ENCODE data around the gene ABHD14A. TPM values are rescaled to one million over a fixed set of nuclear protein-coding genes. Genes with fewer than 3 reads are reported as not detected.
A peak's percentile ranks its signal among the peaks of the same experiment; 100 is the strongest.

Gene ABHD14A
- total RNA-seq, 4 donors from 2014 or later, result 10.0 to 22.3 (median 15.8) TPM

DNA sequence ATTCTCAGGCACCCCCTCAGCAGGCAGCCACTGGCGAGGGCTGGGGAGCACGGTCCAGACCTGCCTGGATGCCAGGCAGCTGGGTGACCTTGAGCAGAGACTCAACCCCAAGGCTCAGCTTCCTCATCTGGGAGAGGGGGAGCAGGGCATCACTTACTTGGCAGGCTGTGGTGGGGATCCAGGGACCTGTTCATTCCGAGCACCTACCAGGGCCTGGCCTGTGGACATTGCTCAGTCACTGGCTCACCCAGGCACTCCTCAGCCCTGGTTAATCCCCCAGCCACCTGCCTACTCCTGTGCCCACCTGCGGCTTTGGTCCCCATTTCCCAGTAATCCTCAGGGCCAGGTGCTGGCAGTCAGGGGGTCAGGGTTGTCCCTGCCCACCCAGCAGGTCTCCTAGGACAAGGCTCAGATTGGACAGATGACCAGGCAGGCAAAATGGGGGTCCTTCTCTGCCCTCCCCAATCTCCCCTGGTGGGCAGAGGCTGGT lies 30.1 kb downstream of the ABHD14A start:
- Histone ChIP-seq H3K27ac (replicated peaks in 1 of 4) (peak overlapping the region; percentile 16 to 39 (median 31)), H3K9me3 (no peaks in the 10 kb centered on the region), H3K4me1 (peaks cover 27 to 34% (median 32%) of the 10 kb centered on the region in 4 donors), H3K27me3 (peaks cover 0 to 8% (median 0%) of the 10 kb centered on the region in 4 donors), H3K4me3 (no peak overlapping the region), H3K36me3 (no peaks in the 10 kb centered on the region)
- intact Hi-C loops (cut with DNase I), result loop anchor here (2.0 to 10.0 kb wide), 2 partner anchors 50 to 340 kb away; no protein-coding TSS in a partner anchor
- WGBS, result 100% methylated on average over 1 of the region's 4 CpGs
- DNase-seq (ENCODE audit: extremely low spot score), result no peak
- TF ChIP-seq EP300 (IDR thresholded peaks at IDR 0.05) (no peak), POLR2A (IDR thresholded peaks at IDR 0.05; ENCODE audit: low read depth) (no peak), POLR2AphosphoS5 (IDR thresholded peaks at IDR 0.05) (no peak)
- TF ChIP-seq, protein P1, sequence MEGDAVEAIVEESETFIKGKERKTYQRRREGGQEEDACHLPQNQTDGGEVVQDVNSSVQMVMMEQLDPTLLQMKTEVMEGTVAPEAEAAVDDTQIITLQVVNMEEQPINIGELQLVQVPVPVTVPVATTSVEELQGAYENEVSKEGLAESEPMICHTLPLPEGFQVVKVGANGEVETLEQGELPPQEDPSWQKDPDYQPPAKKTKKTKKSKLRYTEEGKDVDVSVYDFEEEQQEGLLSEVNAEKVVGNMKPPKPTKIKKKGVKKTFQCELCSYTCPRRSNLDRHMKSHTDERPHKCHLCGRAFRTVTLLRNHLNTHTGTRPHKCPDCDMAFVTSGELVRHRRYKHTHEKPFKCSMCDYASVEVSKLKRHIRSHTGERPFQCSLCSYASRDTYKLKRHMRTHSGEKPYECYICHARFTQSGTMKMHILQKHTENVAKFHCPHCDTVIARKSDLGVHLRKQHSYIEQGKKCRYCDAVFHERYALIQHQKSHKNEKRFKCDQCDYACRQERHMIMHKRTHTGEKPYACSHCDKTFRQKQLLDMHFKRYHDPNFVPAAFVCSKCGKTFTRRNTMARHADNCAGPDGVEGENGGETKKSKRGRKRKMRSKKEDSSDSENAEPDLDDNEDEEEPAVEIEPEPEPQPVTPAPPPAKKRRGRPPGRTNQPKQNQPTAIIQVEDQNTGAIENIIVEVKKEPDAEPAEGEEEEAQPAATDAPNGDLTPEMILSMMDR (IDR thresholded peaks at IDR 0.05), result no peak

DNA sequence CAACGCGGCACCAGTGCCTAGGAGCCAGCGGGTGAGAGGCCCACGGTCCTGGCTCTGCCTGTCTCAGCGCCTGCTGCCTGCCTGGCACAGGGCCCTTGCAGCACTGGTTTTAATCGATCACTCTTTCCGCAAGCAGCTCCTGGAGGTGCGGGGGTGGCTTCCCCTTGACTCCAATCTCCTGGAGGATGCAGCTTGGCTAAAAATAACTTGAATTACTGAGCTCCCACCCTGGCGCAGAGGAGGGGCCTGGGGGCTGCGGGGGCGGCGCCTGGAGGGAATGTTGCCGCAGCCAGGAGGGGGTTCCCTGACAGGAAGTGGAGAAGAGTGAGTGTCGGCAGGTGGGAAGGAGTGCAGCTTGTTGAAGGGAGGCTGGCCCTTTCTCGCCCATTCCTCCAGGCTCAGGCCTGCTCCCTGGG lies 30.7 kb downstream of the ABHD14A start:
- Histone ChIP-seq H3K36me3 (no peaks in the 10 kb centered on the region), H3K9me3 (no peaks in the 10 kb centered on the region), H3K4me3 (peak overlapping the region in 1 of 4 donors; percentile 1), H3K27ac (replicated peaks in 1 of 4) (peak overlapping the region; percentile 16 to 39 (median 31)), H3K4me1 (peaks cover 27 to 34% (median 32%) of the 10 kb centered on the region in 4 donors), H3K27me3 (peaks cover 0 to 4% (median 0%) of the 10 kb centered on the region in 4 donors)
- intact Hi-C loops (cut with DNase I), result loop anchor here (2.0 to 10.0 kb wide), 2 partner anchors 49 to 339 kb away; no protein-coding TSS in a partner anchor
- 19% methylated on average over 9 of the region's 15 CpGs for WGBS
- DNase-seq (ENCODE audit: extremely low spot score), result no peak
- no peak for TF ChIP-seq POLR2A (IDR thresholded peaks at IDR 0.05; ENCODE audit: low read depth)
- TF ChIP-seq, protein P1 (IDR thresholded peaks at IDR 0.05), result no peak
- TF ChIP-seq EP300 (IDR thresholded peaks at IDR 0.05), result no peak
- no peak for TF ChIP-seq POLR2AphosphoS5 (IDR thresholded peaks at IDR 0.05)

DNA sequence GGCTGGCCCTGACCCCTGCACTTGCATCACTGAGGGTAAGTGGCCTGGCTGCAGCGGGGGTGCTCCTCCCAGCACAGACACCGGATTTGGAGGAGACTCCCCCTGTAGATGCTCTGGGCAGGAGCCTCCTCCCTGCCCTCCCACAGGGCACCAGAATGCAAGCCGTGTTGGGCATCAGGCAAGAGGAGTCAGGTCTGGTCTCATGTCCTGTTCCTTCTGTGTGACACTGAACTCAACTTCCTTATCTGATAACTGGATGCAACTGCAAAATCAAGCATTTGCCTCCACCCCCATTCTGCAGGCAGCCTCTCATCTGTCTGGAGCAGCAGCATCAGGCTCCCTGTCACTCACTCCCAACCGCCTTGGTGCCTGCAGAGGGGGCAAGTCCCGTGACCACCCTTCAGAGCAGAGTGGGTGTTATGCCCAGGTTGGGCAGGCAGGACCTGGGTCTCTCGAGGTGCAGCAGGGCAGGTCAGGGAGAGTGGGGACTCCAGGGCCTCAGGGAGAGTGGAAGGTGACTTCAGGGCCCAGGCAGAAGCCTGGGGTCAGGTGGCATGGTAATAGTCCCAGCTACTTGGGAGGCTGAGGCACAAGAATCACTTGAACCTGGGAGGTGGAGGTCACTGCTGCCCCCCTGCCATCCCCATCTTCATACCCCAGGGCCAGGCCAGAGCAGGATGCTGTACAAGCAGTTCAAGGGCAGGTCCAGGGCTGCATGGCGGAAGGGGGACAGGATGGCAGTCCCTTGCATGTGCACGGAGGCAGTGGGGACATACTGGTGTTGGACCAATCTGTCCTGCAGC lies 31.4 kb downstream of the ABHD14A start:
- H3K4me1 ChIP-seq, result peaks cover 27 to 34% (median 32%) of the 10 kb centered on the region in 4 donors
- TF ChIP-seq EP300 (IDR thresholded peaks at IDR 0.05) (no peak), POLR2A (IDR thresholded peaks at IDR 0.05; ENCODE audit: low read depth) (no peak), POLR2AphosphoS5 (IDR thresholded peaks at IDR 0.05) (no peak)
- TF ChIP-seq, protein P1 (IDR thresholded peaks at IDR 0.05), result no peak
- 55% methylated on average over 6 of the region's 8 CpGs for WGBS
- H3K9me3 ChIP-seq, result no peaks in the 10 kb centered on the region
- H3K36me3 ChIP-seq, result no peaks in the 10 kb centered on the region
- H3K4me3 ChIP-seq, result no peak overlapping the region
- no peak for DNase-seq (ENCODE audit: extremely low spot score)
- peak overlapping the region in 3 of 4 donors; percentile 16 to 39 (median 23) for H3K27ac ChIP-seq (replicated peaks in 1 of 4)
- intact Hi-C loops (cut with DNase I), result loop anchor here (10.0 kb wide), 1 partner anchor 339 kb away; no protein-coding TSS in a partner anchor
- H3K27me3 ChIP-seq, result no peaks in the 10 kb centered on the region

DNA sequence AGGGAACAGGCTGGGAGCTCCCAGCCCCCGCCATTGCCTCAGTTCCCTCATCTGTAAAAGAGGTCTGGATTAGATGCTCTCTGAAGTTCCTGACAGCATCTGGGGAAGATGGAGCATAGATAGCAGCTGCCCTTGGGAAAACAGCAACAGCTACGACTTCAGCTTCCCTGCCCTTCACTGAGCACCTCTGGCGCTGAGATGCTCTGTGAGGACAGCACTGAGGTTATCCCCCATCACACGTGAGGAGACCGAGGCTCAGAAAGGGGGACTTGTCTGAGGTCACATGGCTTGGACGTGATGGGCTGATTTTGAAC lies 31.9 kb downstream of the ABHD14A start:
- 77% methylated on average over 2 of the region's 6 CpGs for WGBS
- H3K4me1 ChIP-seq, result peaks cover 26 to 28% (median 27%) of the 10 kb centered on the region in 4 donors
- intact Hi-C loops (cut with DNase I), result loop anchor here (10.0 kb wide), 1 partner anchor 338 kb away; no protein-coding TSS in a partner anchor

More for the DNA sequence above, 31.9 kb downstream of the ABHD14A start:
- Histone ChIP-seq H3K27me3 (no peaks in the 10 kb centered on the region), H3K27ac (replicated peaks in 1 of 4) (no peak overlapping the region), H3K36me3 (no peaks in the 10 kb centered on the region), H3K9me3 (no peaks in the 10 kb centered on the region), H3K4me3 (no peak overlapping the region)
- TF ChIP-seq, protein P1 (IDR thresholded peaks at IDR 0.05), result no peak
- TF ChIP-seq EP300 (IDR thresholded peaks at IDR 0.05) (no peak), POLR2A (IDR thresholded peaks at IDR 0.05; ENCODE audit: low read depth) (no peak), POLR2AphosphoS5 (IDR thresholded peaks at IDR 0.05) (no peak)
- no peak for DNase-seq (ENCODE audit: extremely low spot score)

Measured in esophagus muscularis mucosa (tissue), 4 donors.